Cardiac fibroblast (primary cell): Measurements from ENCODE around the gene FKBP1A.

Source experiments
- DNase-seq, 2 donors: peaks; one replicate each; pipeline versions ENCODE4 v3.0.0 to v3.0.0-alpha.2; 2010; ENCODE audit warnings: low read depth in 2 of 2
- H3K4me3 ChIP-seq, 2 donors: replicated peaks in 1 of 2; 1 replicate in 1 of 2; 2 replicates in 1 of 2; pipeline ENCODE4 v1.5.1; 2011; ENCODE audit warnings: low read depth in 2 of 2, low read length in 2 of 2, mild to moderate bottlenecking in 2 of 2, moderate library complexity in 1 of 2
- TF ChIP-seq, protein P1 (sequence below): IDR thresholded peaks from one replicate; pipeline ENCODE4 v1.5.1; 2011; ENCODE audit warnings: low read depth, mild to moderate bottlenecking, low read length, inconsistent platforms

The FKBP1A gene

DNA sequence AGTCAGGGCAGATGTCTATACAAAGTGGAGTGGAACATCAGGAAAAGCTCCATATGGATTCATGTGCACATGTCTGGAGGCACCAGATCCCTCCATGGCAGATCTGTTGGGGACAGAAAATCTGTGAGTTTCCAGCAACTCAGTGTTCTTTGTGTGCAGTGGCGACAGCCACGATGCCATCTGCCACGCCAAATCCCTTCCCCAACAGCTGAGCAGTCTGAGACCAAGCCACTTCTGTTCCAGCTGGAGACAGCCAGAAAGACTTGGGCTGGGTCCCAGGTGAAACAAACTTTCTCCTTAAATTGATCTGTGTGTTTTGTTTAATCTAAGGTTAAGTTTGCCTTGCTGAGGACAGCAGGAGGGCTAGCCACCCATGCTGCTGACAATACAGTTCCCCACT, 22.9 kb downstream of the FKBP1A start:
- no peak overlapping the region for H3K4me3 ChIP-seq
- TF ChIP-seq, protein P1, sequence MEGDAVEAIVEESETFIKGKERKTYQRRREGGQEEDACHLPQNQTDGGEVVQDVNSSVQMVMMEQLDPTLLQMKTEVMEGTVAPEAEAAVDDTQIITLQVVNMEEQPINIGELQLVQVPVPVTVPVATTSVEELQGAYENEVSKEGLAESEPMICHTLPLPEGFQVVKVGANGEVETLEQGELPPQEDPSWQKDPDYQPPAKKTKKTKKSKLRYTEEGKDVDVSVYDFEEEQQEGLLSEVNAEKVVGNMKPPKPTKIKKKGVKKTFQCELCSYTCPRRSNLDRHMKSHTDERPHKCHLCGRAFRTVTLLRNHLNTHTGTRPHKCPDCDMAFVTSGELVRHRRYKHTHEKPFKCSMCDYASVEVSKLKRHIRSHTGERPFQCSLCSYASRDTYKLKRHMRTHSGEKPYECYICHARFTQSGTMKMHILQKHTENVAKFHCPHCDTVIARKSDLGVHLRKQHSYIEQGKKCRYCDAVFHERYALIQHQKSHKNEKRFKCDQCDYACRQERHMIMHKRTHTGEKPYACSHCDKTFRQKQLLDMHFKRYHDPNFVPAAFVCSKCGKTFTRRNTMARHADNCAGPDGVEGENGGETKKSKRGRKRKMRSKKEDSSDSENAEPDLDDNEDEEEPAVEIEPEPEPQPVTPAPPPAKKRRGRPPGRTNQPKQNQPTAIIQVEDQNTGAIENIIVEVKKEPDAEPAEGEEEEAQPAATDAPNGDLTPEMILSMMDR, result no peak
- DNase-seq, result no peak

DNA sequence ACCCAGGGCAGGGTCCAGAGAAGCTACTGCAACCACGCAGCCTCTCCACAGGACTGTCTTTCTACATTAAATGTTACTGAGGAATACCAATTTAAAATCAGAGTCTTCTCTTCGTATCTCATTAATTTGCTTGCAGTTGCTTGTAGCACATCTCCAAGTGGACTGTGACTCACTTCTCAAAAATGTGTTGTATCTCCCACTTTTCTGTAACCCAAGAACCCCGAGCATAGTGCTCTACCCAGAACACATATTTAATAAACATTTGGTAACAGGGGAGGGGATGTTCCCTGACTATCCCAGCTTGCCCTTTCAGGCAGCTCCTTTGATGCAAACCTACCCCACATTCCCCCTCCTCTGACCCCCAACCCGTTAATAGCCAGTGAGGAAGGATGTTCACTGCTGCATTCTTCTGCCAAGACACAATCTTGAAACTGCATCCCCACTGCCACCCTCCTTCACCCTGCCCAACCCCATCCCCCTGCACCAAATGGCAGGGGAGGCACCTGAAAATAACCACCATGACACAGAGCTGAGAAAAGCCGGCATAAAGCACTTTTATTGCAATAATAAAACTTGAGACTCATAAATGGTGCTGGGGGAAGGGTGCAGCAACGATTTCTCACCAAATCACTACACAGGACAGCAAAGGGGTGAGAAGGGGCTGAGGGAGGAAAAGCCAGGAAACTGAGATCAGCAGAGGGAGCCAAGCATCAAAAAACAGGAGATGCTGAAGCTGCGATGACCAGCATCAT, 24.2 kb downstream of the FKBP1A start:
- TF ChIP-seq, protein P1, result no peak
- no peak overlapping the region for H3K4me3 ChIP-seq
- DNase-seq, result peak; percentile 56 to 67

DNA sequence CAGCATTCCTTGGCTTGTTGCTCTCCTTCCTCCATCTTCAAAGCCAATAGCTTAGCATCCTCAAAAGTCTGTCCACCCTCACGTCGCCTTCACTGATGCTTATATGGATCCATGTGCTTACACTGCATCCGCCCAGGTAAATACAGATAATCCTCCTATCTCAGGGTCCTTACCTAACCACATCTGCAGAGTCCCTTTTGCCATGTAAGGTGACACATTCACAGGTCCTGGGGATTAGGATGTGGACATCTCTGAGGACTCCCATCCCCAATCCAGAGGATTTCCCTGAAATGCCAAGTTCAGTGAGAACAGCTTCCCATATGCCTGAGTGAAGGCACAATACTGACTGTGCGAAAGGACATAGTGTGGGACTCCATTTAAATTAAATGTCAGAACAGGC, 25.4 kb downstream of the FKBP1A start:
- DNase-seq, result no peak
- TF ChIP-seq, protein P1, result no peak
- no peak overlapping the region for H3K4me3 ChIP-seq

DNA sequence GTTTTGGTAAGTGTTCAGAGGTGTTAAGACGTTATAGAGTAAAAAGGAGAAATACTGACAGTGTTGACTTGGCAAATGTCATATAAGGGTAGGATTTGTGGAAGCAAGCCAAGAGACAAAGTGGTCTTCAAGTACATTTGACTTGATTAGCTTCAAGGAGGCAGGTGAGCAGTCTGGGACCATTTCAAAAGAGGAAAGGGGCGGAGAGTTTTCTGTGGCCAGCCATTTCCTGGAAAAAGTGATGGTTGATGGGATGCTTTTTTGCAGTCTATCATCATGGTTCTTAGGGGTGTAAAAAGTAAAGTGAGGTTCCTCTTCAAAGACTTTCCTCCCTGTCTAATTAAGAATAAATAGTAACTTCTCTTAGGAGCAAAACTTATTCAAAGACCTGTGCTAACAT, 28.7 kb downstream of the FKBP1A start:
- DNase-seq, result no peak
- no peak overlapping the region for H3K4me3 ChIP-seq
- TF ChIP-seq, protein P1, result no peak

DNA sequence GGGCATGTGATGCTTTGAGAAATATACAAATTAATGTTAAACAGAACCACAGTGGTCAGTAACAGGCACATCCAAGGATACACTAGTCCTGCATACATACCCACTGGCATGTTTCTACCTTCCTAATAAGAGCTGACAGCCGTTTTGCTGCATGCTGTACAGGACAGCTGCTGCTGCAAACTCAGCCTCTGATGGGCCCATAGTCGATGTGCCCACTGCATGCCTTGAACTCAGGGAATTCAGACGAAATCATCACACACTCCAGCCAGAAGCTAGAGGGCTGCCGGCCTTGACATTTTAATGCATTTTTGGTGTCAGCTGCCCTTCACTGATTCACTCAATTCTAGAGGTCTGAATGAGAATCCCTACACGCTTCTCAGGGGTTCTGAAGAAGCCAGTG, 29.3 kb downstream of the FKBP1A start:
- H3K4me3 ChIP-seq, result no peak overlapping the region
- TF ChIP-seq, protein P1, result no peak
- no peak for DNase-seq

DNA sequence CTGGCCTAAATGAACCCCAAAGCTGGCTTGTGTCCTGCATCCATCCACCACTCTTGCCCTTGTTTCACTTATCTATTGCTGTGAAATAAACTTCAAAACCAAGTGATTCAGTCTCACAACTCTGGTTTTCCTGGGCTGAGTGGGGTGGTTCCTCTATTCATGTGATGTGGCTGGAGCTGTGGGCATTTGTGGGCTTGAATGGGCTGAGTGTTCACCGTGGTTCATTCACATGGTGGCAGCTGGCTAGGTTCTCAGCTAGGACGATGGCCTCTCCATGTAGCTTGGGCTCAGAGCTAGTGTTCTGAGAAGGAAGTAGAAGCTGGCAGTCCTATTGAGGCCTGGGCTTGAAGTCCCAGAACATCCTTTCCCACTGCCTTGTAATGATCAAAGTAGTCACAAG, 30.4 kb downstream of the FKBP1A start:
- H3K4me3 ChIP-seq, result no peak overlapping the region
- DNase-seq, result no peak
- TF ChIP-seq, protein P1, result no peak
